Measurements from ENCODE around the gene RBM47.

RBM47 gene

GRCh38 chr4:40586729-40587128 is 42.9 kb downstream of the RBM47 start:
- DNase-seq (ENCODE audit: low read depth) = no peak

DNA sequence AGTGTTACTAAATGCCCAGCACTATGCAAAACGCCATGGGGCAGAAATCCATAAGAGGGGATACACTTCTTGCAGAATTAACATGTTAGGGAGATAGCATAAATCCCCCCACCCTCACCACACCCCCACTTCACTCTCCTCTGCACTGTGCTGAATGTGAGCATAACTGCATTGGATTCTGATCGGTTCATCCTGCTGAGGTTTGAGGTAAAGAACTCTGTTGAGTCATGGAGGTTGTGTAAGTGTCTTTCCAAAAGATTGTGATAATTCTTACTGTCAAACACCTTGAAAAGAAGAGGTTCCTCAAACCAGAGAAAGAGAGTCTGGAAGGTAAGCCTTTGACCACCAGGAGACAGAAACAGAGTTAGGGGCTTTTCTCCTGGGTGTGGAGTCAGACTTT is 43.6 kb downstream of the RBM47 start:
- DNase-seq (ENCODE audit: low read depth) = no peak

DNA sequence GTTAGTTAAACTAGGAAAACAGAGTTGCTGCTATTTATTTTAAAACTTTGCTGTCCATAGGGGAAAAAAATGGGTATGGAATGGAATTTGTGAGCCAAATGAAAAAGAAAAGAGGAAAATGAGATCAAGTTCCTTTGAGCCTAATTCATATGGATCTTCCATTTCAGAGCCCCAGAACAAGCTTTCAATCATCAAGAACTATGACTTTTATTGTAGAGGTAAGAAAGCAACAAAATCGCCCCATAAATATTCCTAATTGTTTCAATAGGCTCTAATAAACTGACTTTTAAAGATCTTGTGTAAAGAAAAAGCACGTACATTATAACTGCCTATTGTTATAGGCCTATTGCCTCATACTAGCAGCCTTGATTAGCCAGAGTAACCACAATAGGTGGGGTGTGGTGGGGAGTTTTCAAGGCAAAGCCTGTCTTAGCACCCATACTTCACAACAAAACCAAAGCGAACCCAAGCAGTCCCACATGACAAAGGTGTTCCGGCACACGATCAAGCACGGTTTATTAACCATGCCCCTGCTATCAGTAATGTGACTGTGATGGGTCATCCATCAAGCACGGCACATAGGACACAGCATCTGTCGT is 44.4 kb downstream of the RBM47 start:
- DNase-seq (ENCODE audit: low read depth) = no peak

DNA sequence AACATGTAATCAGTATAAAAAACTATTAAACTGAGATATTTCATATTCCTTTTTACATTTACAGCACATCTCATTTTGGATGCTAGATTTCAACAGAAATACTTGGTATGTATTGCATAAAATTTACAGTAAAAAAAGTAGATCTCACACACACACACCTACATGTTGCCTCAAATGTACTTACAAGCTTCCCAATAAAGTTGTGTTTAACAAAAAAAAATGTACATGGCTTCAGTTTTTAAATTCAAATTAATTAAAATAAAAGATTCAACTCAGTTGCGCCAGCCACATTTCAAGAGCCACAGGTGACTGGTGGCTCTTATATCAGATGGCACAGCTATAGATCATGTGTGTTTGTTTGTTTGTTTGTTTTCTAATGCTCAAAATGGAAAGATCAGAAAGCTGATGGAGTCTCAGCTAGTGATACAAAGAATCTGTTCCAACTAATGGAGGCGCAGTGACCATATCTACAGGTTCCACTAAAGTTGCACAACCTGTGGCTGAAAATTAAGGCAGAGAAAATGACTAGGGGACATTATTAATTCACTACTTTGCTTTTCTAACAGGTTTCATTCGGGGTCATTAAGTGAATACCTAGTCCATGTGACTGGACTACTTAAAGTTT is 45.0 kb downstream of the RBM47 start:
- DNase-seq (ENCODE audit: low read depth) = no peak

- DNase-seq (ENCODE audit: low read depth) = no peak
Observed at GRCh38 chr4:40583850-40584439, 45.7 kb downstream of the RBM47 start.

GRCh38 chr4:40582413-40582812 is 47.3 kb downstream of the RBM47 start:
- DNase-seq (ENCODE audit: low read depth) = no peak

GRCh38 chr4:40581254-40582140 is 48.2 kb downstream of the RBM47 start:
- DNase-seq (ENCODE audit: low read depth) = no peak

DNA sequence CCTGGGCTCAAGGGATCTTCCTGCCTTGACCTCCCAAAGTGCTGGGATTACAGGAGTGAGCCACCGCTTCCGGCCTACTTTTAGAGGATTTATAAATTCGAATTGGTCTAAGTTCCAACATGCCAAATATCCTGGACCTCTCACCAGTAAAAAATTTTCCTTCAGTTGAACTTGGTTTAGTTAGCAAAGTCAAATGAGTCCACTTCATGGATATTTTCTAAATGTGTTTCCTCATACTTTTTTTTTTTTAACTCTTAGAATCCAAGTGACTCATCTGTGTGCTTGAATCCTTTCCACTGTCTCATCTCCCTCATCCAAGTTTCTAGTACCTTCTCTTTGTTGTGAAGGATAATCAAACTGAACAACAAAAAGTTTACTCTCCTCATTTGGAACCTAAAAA is 49.7 kb downstream of the RBM47 start:
- DNase-seq (ENCODE audit: low read depth) = peak; percentile 74

DNA sequence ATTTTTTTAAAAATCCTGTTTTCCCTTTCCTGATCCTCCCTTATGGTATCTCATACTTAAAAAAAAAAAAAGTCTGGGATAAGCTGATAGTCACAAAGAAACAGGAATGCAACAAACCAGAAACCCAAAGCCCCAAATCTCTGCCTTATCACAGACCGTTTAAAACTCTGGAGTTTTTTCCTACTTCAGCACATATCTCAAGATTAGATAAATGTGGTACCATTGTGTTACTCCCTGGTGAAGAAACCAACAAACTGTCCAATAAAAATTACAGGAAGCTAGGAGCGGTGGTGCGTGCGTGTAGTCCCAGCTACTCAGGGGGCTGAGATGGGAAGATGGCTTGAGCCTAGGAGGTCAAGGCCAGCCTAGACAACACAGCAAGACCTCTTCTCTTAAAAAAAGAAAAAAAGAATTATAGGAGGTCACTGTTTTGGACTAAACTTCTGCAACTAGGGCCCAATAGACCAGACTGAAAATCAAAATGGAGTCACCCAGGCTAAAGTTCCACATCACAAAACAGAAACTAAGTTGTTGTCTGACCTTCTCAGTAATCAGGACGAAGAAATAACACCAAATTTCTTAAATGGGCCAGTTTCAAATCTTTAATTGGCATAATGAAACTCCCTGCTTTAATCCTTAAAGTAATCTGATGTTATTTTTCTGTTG is 51.9 kb downstream of the RBM47 start:
- no peak for DNase-seq (ENCODE audit: low read depth)

- DNase-seq (ENCODE audit: low read depth) = peak; percentile 65
Observed at GRCh38 chr4:40576651-40577480, 52.8 kb downstream of the RBM47 start.

GRCh38 chr4:40575846-40576245 is 53.8 kb downstream of the RBM47 start:
- DNase-seq (ENCODE audit: low read depth) = no peak

GRCh38 chr4:40573593-40574311 is 55.9 kb downstream of the RBM47 start:
- DNase-seq (ENCODE audit: low read depth) = no peak

DNA sequence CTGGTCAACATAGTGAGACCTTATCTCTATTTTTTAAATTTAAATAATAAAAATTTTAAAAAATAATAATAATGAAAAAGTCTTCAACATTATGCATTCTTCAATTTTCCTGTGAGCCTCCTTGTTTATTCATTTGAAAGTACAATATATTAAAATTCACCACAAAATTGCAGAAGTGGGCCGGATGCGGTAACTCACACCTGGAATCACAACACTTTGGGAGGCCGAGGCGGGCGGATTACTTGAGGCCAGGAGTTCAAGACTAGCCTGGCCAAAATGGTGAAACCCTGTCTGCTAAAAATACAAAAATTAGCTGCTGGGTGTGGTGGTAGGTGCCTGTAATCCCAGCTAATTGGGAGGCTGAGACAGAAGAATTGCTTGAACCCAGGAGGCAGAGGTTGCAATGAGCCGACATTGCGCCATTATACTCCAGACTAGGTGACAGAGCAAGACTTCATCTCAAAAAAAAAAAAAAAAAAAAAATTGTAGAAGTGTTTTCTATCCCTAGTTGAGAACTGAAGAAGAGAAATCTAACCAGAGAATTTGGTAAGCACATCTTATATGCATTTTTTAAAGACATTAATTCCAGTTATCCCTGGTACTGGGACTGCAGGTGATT is 56.9 kb downstream of the RBM47 start:
- DNase-seq (ENCODE audit: low read depth) = no peak

- DNase-seq (ENCODE audit: low read depth) = no peak
Observed at GRCh38 chr4:40571208-40571607, 58.5 kb downstream of the RBM47 start.

- DNase-seq (ENCODE audit: low read depth) = no peak
Observed at GRCh38 chr4:40570348-40571077, 59.2 kb downstream of the RBM47 start.

DNA sequence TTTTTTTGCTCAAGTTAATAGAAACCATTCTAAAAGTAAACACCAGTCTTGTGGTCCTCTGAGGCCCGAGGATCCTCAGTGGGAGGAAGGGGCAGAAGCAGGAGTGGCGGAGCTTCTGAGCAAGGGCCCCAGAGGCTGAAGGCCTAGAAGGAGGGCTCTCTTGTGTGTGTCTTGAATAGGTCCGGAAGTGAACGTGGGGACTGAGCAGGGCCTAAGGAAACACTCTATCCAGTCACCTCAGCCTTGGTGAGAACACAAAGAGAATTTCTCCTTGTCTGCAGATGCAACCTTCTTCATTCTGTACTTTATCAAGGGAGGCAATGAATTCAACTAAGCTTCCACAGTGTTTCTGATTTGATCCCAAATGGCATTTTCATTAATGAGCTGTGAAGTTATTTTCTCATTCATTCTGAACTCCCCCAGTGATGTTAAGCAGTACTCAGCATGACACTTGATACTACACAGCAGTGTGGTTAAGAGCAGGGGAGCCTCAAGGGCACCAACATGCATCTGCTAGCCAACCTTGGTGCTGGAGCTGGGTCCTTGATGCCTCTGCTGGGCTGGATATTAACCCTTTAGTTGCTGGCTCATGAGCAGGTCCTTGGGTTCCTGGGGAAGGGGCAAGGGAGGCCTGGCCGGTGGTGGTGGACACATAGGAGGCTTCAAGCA is 64.7 kb downstream of the RBM47 start:
- DNase-seq (ENCODE audit: low read depth) = no peak

GRCh38 chr4:40564004-40564403 is 65.7 kb downstream of the RBM47 start:
- no peak for DNase-seq (ENCODE audit: low read depth)

- no peak for DNase-seq (ENCODE audit: low read depth)
Observed at GRCh38 chr4:40563401-40563800, 66.3 kb downstream of the RBM47 start.

DNA sequence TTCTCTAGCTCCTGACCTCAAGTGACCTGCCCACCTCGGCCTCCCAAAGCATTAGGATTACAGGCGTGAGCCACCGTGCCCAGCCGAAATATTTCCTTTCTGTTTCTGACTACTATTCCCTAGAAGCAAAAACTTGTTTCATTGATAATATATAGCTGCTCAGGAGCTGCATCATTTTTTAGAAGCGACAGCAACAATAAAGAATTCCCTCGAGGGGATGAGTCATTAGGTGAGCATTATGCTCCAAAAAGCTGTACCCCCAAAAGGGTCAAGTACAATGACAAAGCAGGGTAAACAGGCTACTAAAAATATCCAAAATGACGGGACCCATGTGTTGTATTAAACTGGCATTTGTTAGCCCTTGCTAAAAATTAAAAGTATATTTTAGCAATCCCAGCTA is 67.0 kb downstream of the RBM47 start:
- no peak for DNase-seq (ENCODE audit: low read depth)
